Stimulated activated naive CD8-positive, alpha-beta T cell treated with anti-CD3 and anti-CD28 coated beads, Interleukin-15, Interleukin-2, amounts not matched to agents 100 U/mL and 50 U/mL, for 24 hours (primary cell): ENCODE data around the gene FOXN4.

ENCODE experiments used
- ATAC-seq: fragments of 150-1000 bp; cut with Tn5 transposase; one replicate; pipeline ENCODE4 v1.10.0; 2021
- DNase-seq: peaks from one replicate; pipeline ENCODE4 v3.0.0; 2021

FOXN4 gene

GRCh38 chr12:109258607-109259544 lies 50.2 kb downstream of the FOXN4 start:
- DNase-seq (no peak), ATAC-seq (no peak)

DNA sequence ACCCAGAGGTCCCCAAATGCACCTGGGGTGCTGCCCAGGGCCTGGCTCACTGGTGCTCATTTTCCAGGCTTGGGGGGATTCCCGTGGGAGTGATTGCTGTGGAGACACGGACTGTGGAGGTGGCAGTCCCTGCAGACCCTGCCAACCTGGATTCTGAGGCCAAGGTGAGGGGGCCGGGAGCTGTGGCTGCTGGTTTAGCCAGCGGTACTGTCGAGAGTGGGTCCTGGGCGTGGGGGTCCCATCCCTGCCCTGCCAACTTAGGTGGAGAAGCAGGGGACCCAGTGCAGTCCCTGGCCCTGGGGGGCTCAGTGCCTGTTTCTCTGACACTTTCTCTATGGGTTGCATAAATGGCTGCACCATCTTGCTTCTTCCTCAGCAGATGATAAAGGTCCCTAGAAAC lies 50.9 kb downstream of the FOXN4 start:
- DNase-seq (no peak), ATAC-seq (no peak)

- DNase-seq, result no peak
Measured at GRCh38 chr12:109256011-109256410, 53.1 kb downstream of the FOXN4 start.

DNA sequence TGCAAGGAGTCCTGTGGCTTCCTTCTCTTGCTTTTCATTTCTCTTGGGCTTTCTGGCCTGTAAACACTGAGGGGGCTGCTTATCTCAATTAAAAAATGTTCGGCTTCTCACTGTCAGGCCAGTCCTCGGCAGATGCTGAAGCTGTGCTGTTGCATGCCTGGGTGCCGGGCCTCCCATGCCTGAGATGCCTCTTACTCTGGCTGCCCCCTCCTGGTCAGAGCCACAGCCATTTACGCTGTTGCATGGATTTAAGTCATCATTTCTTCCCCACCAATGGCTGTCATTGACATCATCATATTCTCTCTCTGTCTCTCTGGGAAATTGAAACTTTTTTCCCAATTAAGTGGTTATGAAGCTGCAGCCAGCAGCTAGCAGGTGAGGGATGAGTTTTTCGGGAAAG lies 53.7 kb downstream of the FOXN4 start:
- no peak for DNase-seq
- ATAC-seq, result no peak

More at GRCh38 chr12:109256011-109256410, 53.1 kb downstream of the FOXN4 start:
- no peak for ATAC-seq

GRCh38 chr12:109253913-109254544 lies 55.1 kb downstream of the FOXN4 start:
- DNase-seq (no peak), ATAC-seq (no peak)

DNA sequence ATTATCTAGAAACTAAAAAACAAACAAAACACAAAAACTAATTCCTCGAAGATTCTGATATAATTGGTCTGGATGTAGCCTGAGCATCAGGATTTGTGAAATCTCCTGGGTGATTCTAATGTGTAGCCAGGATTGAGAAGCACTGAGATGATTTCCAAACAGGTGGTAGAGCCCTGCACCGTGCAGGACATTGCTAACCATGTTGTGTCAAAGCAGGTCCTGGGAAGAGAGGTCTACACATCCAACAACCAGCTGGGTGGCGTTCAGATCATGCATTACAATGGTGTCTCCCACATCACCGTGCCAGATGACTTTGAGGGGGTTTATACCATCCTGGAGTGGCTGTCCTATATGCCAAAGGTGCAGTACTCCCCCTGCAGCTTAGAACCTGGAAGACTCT lies 56.3 kb downstream of the FOXN4 start:
- ATAC-seq, result no peak

DNA sequence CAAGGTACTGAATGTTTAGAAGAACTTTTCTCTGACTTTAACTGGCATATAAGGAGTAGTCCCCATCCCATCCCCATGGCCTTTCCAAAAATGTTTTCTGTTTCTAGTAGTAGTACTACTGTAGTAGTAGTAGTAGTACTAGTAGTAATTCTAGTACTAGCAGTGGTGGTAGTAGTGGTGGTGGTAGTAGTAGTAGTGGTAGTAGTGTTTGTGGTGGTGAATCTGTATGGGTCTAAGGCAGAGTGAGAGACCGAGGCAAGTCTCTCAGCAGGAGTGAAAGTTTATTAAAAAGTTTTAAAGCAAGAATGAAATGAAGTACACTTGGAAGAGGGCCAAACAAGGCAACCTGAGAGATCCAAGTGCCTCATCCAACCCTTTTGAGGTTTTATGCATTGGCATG lies 58.6 kb downstream of the FOXN4 start:
- DNase-seq (no peak), ATAC-seq (no peak)

More for the DNA sequence above, 56.3 kb downstream of the FOXN4 start:
- DNase-seq, result no peak

DNA sequence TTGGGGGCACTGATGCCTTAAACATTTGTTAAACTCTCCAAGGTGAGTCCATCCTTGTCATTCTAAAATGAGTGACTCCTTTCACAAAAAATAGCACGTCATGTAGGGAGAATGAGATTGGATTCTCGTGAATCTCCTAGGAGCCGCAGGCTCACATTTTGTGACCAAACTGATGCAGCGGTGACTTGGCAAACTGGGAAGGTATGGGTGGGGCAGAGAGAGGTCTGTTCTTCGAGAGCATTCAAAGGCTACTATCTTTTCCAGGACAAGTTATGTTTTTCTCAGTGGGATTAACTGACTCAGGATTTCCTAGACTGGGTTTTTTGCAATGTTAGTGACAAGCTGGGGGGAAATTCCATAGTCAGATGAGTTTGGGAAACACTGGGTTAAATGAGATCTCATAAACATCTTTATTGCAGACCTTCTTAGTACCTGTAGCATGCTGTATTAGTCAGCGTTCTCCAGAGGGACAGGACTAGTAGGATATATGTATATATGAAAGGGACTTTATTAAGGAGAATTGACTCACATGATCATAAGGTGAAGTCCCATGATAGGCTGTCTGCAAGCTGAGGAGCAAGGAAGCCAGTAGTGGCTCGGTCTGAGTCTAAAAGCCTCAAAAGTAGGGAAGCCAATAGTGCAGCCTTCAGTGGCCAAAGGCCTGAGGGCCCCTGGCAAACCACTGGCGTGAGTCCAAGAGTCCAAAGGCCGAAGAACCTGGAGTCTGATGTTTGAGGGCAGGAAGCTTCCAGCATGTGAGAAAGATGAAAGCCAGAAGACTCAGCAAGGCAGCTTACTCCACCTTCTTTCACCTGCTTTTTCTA lies 61.0 kb downstream of the FOXN4 start:
- ATAC-seq (no peak), DNase-seq (no peak)

DNA sequence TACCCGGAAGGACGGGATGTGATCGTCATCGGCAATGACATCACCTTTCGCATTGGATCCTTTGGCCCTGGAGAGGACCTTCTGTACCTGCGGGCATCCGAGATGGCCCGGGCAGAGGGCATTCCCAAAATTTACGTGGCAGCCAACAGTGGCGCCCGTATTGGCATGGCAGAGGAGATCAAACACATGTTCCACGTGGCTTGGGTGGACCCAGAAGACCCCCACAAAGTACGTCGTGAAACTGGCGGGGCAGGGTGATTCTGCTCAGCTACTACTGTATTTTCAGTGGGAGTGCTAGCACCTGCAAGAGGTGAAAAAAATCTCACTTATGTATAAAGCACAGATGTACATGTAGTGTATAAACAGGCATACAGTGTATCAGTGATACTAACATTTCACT lies 62.9 kb downstream of the FOXN4 start:
- no peak for ATAC-seq

GRCh38 chr12:109244073-109244472 lies 65.0 kb downstream of the FOXN4 start:
- DNase-seq, result no peak
- ATAC-seq, result no peak

More for the DNA sequence above, 62.9 kb downstream of the FOXN4 start:
- DNase-seq, result no peak

DNA sequence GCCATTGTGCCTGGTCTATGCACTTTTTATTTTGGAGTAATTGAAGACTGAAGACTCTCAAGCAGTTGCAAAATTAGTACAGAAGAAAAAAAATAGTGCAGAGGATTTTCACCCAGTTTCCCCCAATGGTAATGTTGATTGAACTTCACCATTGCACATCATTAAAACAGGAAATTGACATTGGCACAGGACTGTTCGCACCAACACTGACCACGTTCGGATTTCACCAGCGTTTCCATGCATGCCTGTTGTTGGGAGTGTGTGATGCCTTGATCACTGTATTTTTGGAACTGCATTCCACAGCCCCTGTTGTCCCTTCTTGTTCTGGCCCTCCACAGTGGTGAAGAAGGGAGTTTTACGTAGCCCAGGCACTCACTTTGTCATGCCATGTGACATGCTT lies 67.1 kb downstream of the FOXN4 start:
- DNase-seq (no peak), ATAC-seq (no peak)

GRCh38 chr12:109240365-109240764 lies 68.7 kb downstream of the FOXN4 start:
- no peak for ATAC-seq
- no peak for DNase-seq

DNA sequence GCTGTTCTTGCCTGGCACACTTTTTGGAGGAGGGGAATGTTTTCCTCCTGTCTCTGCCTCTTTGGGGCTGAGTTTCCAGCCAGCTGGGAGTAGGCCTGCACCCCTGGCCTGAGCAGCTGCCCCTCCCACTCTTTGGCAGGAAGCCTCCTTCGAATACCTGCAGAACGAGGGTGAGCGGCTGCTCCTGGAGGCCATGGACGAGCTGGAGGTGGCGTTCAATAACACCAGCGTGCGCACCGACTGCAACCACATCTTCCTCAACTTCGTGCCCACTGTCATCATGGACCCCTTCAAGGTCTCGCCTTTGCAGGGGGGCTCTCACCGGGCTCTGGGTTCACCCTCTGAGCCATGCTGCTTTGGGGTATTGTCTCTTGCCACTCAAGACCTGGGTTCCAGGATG lies 69.4 kb downstream of the FOXN4 start:
- ATAC-seq, result no peak
- DNase-seq, result no peak

DNA sequence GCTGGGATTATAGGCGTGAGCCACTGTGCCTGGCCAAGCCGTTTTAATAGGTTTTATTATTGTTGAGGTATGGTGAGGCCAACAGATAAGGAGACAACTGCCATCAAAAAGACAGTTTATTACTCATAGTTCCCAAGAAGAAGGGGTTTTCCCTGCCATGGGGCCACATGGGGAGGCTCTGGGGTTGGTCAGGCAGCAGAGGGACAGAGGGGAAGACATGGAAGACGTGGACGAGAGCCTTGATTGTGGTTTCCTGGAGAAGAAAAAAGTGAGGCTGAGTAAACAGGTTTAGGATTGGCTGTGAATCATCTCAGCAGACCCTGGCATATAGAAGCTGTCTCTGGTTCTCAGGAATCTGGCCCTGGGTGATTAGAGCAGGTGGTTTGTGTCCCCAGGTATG lies 69.9 kb downstream of the FOXN4 start:
- DNase-seq, result no peak
- ATAC-seq, result peak; percentile 19

GRCh38 chr12:109236257-109236656 lies 72.8 kb downstream of the FOXN4 start:
- ATAC-seq (no peak), DNase-seq (no peak)

- ATAC-seq, result no peak
- DNase-seq, result no peak
Measured at GRCh38 chr12:109234012-109234411, 75.1 kb downstream of the FOXN4 start.

DNA sequence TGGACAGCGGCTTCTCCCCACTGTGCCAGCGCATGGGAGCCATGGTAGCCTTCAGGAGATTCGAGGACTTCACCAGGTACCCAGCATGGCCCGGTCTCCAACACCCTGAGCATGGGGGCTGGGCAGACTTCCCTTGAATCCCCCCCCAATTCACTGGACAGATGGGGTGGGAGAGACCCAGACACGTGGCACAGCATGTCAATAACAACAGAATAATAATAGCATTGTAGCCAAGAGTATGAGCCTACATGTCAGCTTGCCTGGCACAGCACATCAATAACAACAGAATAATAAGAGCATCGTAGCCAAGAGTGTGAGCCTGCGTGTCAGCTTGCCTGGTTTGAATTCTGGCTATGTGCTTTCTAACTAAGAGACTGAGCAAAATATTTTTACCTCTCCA lies 76.4 kb downstream of the FOXN4 start:
- ATAC-seq (no peak), DNase-seq (no peak)

- ATAC-seq (no peak), DNase-seq (no peak)
Measured at GRCh38 chr12:109230193-109230592, 78.9 kb downstream of the FOXN4 start.

GRCh38 chr12:109228664-109229063 lies 80.4 kb downstream of the FOXN4 start:
- ATAC-seq (no peak), DNase-seq (no peak)
